H9 (cell line): ENCODE measurements around the gene MTCH1. TPM values are rescaled to one million over a fixed set of nuclear protein-coding genes. Genes with fewer than 3 reads are reported as not detected.

Experiments used
- DNase-seq: peaks from one replicate; pipeline ENCODE4 v3.0.0-alpha.2; 2017
- H2AFZ ChIP-seq: one replicate; pipeline ENCODE4 v1.6.1; 2013; ENCODE audit warnings: mild to moderate bottlenecking, low read length, control low read depth, moderate library complexity
- H2AK5ac ChIP-seq: 2 replicates; pipeline ENCODE4 v1.6.1; 2013; ENCODE audit warnings: low read length, control low read depth, mixed read lengths; ENCODE audit not compliant: insufficient read length
- H2BK120ac ChIP-seq: one replicate; pipeline ENCODE4 v1.6.1; 2013; ENCODE audit warnings: low read depth, mild to moderate bottlenecking, low read length, control low read depth, inconsistent platforms; ENCODE audit not compliant: poor library complexity, severe bottlenecking
- H2BK12ac ChIP-seq: 2 replicates; pipeline ENCODE4 v1.6.1; 2013; ENCODE audit warnings: low read length, control low read depth, mixed read lengths, low read depth; ENCODE audit not compliant: insufficient read length
- H2BK15ac ChIP-seq: 2 replicates; pipeline ENCODE4 v1.6.1; 2013; ENCODE audit warnings: low read depth, low read length, control low read depth
- H2BK20ac ChIP-seq: one replicate; pipeline ENCODE4 v1.6.1; 2013; ENCODE audit warnings: low read depth, mild to moderate bottlenecking, low read length, control low read depth, inconsistent platforms; ENCODE audit not compliant: poor library complexity, severe bottlenecking
- H2BK5ac ChIP-seq: 2 replicates; pipeline ENCODE4 v1.6.1; 2013; ENCODE audit warnings: low read length, control low read depth, mixed read lengths; ENCODE audit not compliant: insufficient read length
- H3K14ac ChIP-seq: 2 replicates; pipeline ENCODE4 v1.6.1; 2013; ENCODE audit warnings: low read length, control low read depth; ENCODE audit not compliant: insufficient read depth
- H3K18ac ChIP-seq: 2 replicates; pipeline ENCODE4 v1.6.1; 2013; ENCODE audit warnings: low read depth, mild to moderate bottlenecking, mixed read lengths, low read length, control low read depth; ENCODE audit not compliant: insufficient read length
- H3K23ac ChIP-seq: 2 replicates; pipeline ENCODE4 v1.6.1; 2013; ENCODE audit warnings: low read length, control low read depth, mixed read lengths, low read depth; ENCODE audit not compliant: insufficient read length
- H3K23me2 ChIP-seq: 2 replicates; pipeline ENCODE4 v1.6.1; 2013; ENCODE audit warnings: low read depth, mild to moderate bottlenecking, mixed read lengths, low read length, control low read depth; ENCODE audit not compliant: insufficient read length, poor library complexity, severe bottlenecking
- H3K27ac ChIP-seq: 2 replicates; pipeline ENCODE4 v1.5.1; 2013; ENCODE audit warnings: low read length, control low read depth, mixed read lengths, low read depth; ENCODE audit not compliant: insufficient read length
- H3K27me3 ChIP-seq: 2 replicates; pipeline ENCODE4 v1.6.1; 2013; ENCODE audit warnings: low read length, control low read depth, inconsistent platforms; ENCODE audit not compliant: insufficient read depth
- H3K4ac ChIP-seq: 2 replicates; pipeline ENCODE4 v1.6.1; 2013; ENCODE audit warnings: low read depth, mild to moderate bottlenecking, control low read depth, inconsistent platforms, low read length, moderate library complexity
- H3K4me1 ChIP-seq: 2 replicates; pipeline ENCODE4 v1.6.1; 2013; ENCODE audit warnings: low read length, control low read depth, inconsistent platforms; ENCODE audit not compliant: insufficient read depth
- H3K4me2 ChIP-seq: 2 replicates; pipeline ENCODE4 v1.6.1; 2013; ENCODE audit warnings: low read length, control low read depth, mixed read lengths; ENCODE audit not compliant: insufficient read length, insufficient read depth
- H3K56ac ChIP-seq: 2 replicates; pipeline ENCODE4 v1.6.1; 2013; ENCODE audit warnings: low read depth, mild to moderate bottlenecking, mixed read lengths, low read length, control low read depth; ENCODE audit not compliant: insufficient read length
- H3K79me1 ChIP-seq: 2 replicates; pipeline ENCODE4 v1.6.1; 2013; ENCODE audit warnings: low read depth, mild to moderate bottlenecking, moderate library complexity, low read length, control low read depth, inconsistent platforms; ENCODE audit not compliant: insufficient read depth, poor library complexity, severe bottlenecking
- H3K79me2 ChIP-seq: 2 replicates; pipeline ENCODE4 v1.6.1; 2013; ENCODE audit warnings: low read length, control low read depth, inconsistent platforms; ENCODE audit not compliant: insufficient read depth
- H3K9ac ChIP-seq: 2 replicates; pipeline ENCODE4 v1.6.1; 2013; ENCODE audit warnings: low read length, control low read depth, mixed read lengths; ENCODE audit not compliant: insufficient read length; ENCODE audit errors: extremely low read depth
- H3K9me3 ChIP-seq: one replicate; pipeline ENCODE4 v1.6.1; 2013; ENCODE audit warnings: low read depth, low read length, inconsistent platforms; ENCODE audit not compliant: control insufficient read depth
- H3T11ph ChIP-seq: one replicate; pipeline ENCODE4 v1.6.1; 2013; ENCODE audit warnings: mild to moderate bottlenecking, low read length, control low read depth, inconsistent platforms
- H4K20me1 ChIP-seq: one replicate; pipeline ENCODE4 v1.6.1; 2013; ENCODE audit not compliant: control insufficient read depth, insufficient read length, insufficient read depth
- H4K5ac ChIP-seq: 2 replicates; pipeline ENCODE4 v1.6.1; 2013; ENCODE audit warnings: low read depth, mild to moderate bottlenecking, mixed read lengths, low read length, control low read depth; ENCODE audit not compliant: insufficient read length
- H4K8ac ChIP-seq: replicated peaks from 2 replicates; pipeline ENCODE4 v1.6.1; 2013; ENCODE audit warnings: low read length, control low read depth, mixed read lengths, low read depth; ENCODE audit not compliant: insufficient read length
- H4K91ac ChIP-seq: 2 replicates; pipeline ENCODE4 v1.6.1; 2013; ENCODE audit warnings: low read depth, mild to moderate bottlenecking, moderate library complexity, mixed read lengths, low read length, control low read depth; ENCODE audit not compliant: insufficient read length
- H3K27ac Mint-ChIP-seq, 3 experiments: 2 replicates in 2 of 3; 3 replicates in 1 of 3; pipeline ENCODE4 v1.8.0; 2020 to 2021; ENCODE audit warnings: mixed read lengths in 3 of 3, mild to moderate bottlenecking in 1 of 3, moderate library complexity in 1 of 3
- H3K27me3 Mint-ChIP-seq: 2 replicates; pipeline ENCODE4 v1.8.0; 2021; ENCODE audit warnings: low read depth, mild to moderate bottlenecking, moderate library complexity, mixed read lengths
- H3K36me3 Mint-ChIP-seq, 3 experiments: 2 replicates in 2 of 3; 3 replicates in 1 of 3; pipeline ENCODE4 v1.8.0; 2020 to 2021; ENCODE audit warnings: low read depth in 3 of 3, mixed read lengths in 3 of 3; ENCODE audit not compliant: insufficient read depth in 1 of 3
- H3K4me1 Mint-ChIP-seq, 2 experiments: 2 replicates each; pipeline ENCODE4 v1.8.0; 2020; ENCODE audit warnings: mixed read lengths in 2 of 2
- H3K4me3 Mint-ChIP-seq, 2 experiments: 2 replicates in 1 of 2; 3 replicates in 1 of 2; pipeline ENCODE4 v1.8.0; 2020 to 2021; ENCODE audit warnings: mild to moderate bottlenecking in 2 of 2, mixed read lengths in 2 of 2, moderate library complexity in 1 of 2
- H3K9me3 Mint-ChIP-seq, 2 experiments: 2 replicates in 1 of 2; 3 replicates in 1 of 2; pipeline ENCODE4 v1.8.0; 2020; ENCODE audit warnings: mild to moderate bottlenecking in 2 of 2, mixed read lengths in 2 of 2, moderate library complexity in 1 of 2
- WGBS: extraction: QIAGEN DNeasy Blood & Tissue Kit; methylation state at CpG from one replicate; pipeline ENCODE4 v1.1.7; 2013; ENCODE audit warnings: missing lambda C conversion rate, low lambda C conversion rate, mixed read lengths; ENCODE audit not compliant: insufficient read length; ENCODE audit errors: extremely low coverage; 5-methylcytosine and 5-hydroxymethylcytosine counted together
- total RNA-seq: library from RNA; stranded (reverse); gene quantifications from 2 replicates; pipeline ENCODE4 v1.2.1, GENCODE V29; 2021
- TF ChIP-seq, protein P1 (sequence below): fragments of 200-600 bp; sonication (generic); conservative IDR thresholded peaks from 3 replicates; pipeline ENCODE4 v1.8.0; 2021; ENCODE audit warnings: antibody characterized with exemption, mild to moderate bottlenecking

Gene MTCH1
- total RNA-seq, 1 experiment from 2014 or later, result 200 TPM

- Histone ChIP-seq H2AK5ac (no peak overlapping the region), H3K27ac (no peak overlapping the region), H4K5ac (no peak overlapping the region), H3K79me2 (no peaks in the 10 kb centered on the region), H3K56ac (no peak overlapping the region), H4K8ac (no peak overlapping the region), H3T11ph (no peak overlapping the region), H3K23me2 (no peaks in the 10 kb centered on the region), H3K4me2 (no peak overlapping the region), H2BK15ac (no peak overlapping the region), H2BK20ac (no peak overlapping the region), H4K91ac (no peak overlapping the region), H2BK5ac (no peak overlapping the region), H3K4me1 (no peaks in the 10 kb centered on the region), H3K79me1 (no peaks in the 10 kb centered on the region), H2BK120ac (no peak overlapping the region), H2AFZ (no peak overlapping the region), H3K9me3 (no peaks in the 10 kb centered on the region), H3K9ac (no peak overlapping the region), H3K23ac (no peak overlapping the region), H3K4ac (no peak overlapping the region), H3K14ac (no peak overlapping the region), H3K27me3 (no peaks in the 10 kb centered on the region), H3K18ac (no peak overlapping the region), H2BK12ac (no peak overlapping the region), H4K20me1 (no peaks in the 10 kb centered on the region)
- no peaks in the 10 kb centered on the region for H3K27me3 Mint-ChIP-seq
- no CpG with 5 or more reads among the region's 21 CpGs for WGBS
- no peak overlapping the region for H3K4me3 Mint-ChIP-seq
- TF ChIP-seq, protein P1, sequence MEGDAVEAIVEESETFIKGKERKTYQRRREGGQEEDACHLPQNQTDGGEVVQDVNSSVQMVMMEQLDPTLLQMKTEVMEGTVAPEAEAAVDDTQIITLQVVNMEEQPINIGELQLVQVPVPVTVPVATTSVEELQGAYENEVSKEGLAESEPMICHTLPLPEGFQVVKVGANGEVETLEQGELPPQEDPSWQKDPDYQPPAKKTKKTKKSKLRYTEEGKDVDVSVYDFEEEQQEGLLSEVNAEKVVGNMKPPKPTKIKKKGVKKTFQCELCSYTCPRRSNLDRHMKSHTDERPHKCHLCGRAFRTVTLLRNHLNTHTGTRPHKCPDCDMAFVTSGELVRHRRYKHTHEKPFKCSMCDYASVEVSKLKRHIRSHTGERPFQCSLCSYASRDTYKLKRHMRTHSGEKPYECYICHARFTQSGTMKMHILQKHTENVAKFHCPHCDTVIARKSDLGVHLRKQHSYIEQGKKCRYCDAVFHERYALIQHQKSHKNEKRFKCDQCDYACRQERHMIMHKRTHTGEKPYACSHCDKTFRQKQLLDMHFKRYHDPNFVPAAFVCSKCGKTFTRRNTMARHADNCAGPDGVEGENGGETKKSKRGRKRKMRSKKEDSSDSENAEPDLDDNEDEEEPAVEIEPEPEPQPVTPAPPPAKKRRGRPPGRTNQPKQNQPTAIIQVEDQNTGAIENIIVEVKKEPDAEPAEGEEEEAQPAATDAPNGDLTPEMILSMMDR, result no peak
- H3K4me1 Mint-ChIP-seq, result peaks cover 4 to 13% of the 10 kb centered on the region in 2 experiments
- H3K27ac Mint-ChIP-seq, result no peak overlapping the region
- peaks cover 0 to 4% of the 10 kb centered on the region in 2 experiments; a peak in 1 of 5 replicates for H3K9me3 Mint-ChIP-seq
- DNase-seq, result no peak
- no peaks in the 10 kb centered on the region for H3K36me3 Mint-ChIP-seq
These were observed 27.8 kb upstream of the MTCH1 start for GRCh38 chr6:37013516-37014491.
